Lung (tissue), 12 donors: ENCODE measurements around the gene GTPBP1. TPM values are rescaled to one million over a fixed set of nuclear protein-coding genes. Genes with fewer than 3 reads are reported as not detected.

ENCODE experiments used
- ATAC-seq: fragments of 200-7000 bp; cut with Tn5 transposase; one replicate; pipeline ENCODE4 v1.9.1; 2020; ENCODE audit warnings: moderate number of reproducible peaks; ENCODE audit not compliant: insufficient read depth, low FRiP score
- DNase-seq, 3 donors: peaks; one replicate each; pipeline ENCODE4 v3.0.0-alpha.2; 2013 to 2017
- H3K27ac ChIP-seq, 2 donors: one replicate each; pipeline ENCODE4 v1.5.1; 2013; ENCODE audit warnings: mild to moderate bottlenecking in 2 of 2, moderate library complexity in 2 of 2, control low read depth in 1 of 2, inconsistent platforms in 1 of 2, low read depth in 1 of 2, low read length in 1 of 2
- H3K27me3 ChIP-seq, 3 donors: one replicate each; pipeline ENCODE4 v1.5.1; 2013; ENCODE audit warnings: low read length in 2 of 3; ENCODE audit not compliant: control insufficient read depth in 3 of 3, insufficient read depth in 3 of 3
- H3K36me3 ChIP-seq, 4 donors: one replicate each; pipeline ENCODE4 v1.5.1; 2013; ENCODE audit warnings: low read length in 4 of 4, mild to moderate bottlenecking in 1 of 4, moderate library complexity in 1 of 4; ENCODE audit not compliant: control insufficient read depth in 4 of 4, insufficient read depth in 4 of 4
- H3K4me1 ChIP-seq, 5 donors: one replicate each; pipeline ENCODE4 v1.5.1; 2013; ENCODE audit warnings: low read length in 5 of 5, mild to moderate bottlenecking in 2 of 5, moderate library complexity in 1 of 5; ENCODE audit not compliant: control insufficient read depth in 5 of 5, insufficient read depth in 5 of 5
- H3K4me3 ChIP-seq: one replicate; pipeline ENCODE4 v1.5.1; 2013; ENCODE audit warnings: mild to moderate bottlenecking, control low read depth, moderate library complexity
- H3K9ac ChIP-seq, 2 donors: one replicate each; pipeline ENCODE4 v1.5.1; 2013; ENCODE audit warnings: low read length in 2 of 2, control low read depth in 1 of 2; ENCODE audit not compliant: insufficient read depth in 1 of 2
- H3K9me3 ChIP-seq, 4 donors: one replicate each; pipeline ENCODE4 v1.5.1; 2013; ENCODE audit warnings: low read length in 3 of 4, mild to moderate bottlenecking in 1 of 4, moderate library complexity in 1 of 4; ENCODE audit not compliant: control insufficient read depth in 4 of 4, insufficient read depth in 3 of 4
- WGBS, 2 donors: extraction: QIAGEN DNeasy Blood & Tissue Kit; methylation state at CpG; one replicate each; pipeline ENCODE4 v1.1.7; 2013; 5-methylcytosine and 5-hydroxymethylcytosine counted together
- polyA plus RNA-seq, 2 donors: library from polyadenylated mRNA; stranded (reverse); fragments of 200-250 nt; gene quantifications; one replicate each; pipeline ENCODE4 v1.2.1, GENCODE V29; 2013
- total RNA-seq, 2 donors: library from RNA; depleted of rRNA in 1 of 2; stranded (reverse); fragments of >200 nt in 1 of 2; gene quantifications; one replicate each; pipeline ENCODE4 v1.2.1, GENCODE V29; 2014 to 2021
- TF ChIP-seq, protein P1 (sequence below): IDR thresholded peaks from 2 replicates; pipeline ENCODE4 v1.5.1; 2012; ENCODE audit warnings: mild to moderate bottlenecking; ENCODE audit errors: control extremely low read depth, extremely low read depth
- donor health status: control.
- donor health status: control.
- donor health status: Bipolar disorder and iron deficiency.
- donor health status: healthy.
- donor health status: DM: yes; HTN: yes; CAD: no.

GTPBP1 gene
- total and polyA plus RNA-seq, 4 donors, result 24.1 to 69.1 (median 48.8) TPM

DNA sequence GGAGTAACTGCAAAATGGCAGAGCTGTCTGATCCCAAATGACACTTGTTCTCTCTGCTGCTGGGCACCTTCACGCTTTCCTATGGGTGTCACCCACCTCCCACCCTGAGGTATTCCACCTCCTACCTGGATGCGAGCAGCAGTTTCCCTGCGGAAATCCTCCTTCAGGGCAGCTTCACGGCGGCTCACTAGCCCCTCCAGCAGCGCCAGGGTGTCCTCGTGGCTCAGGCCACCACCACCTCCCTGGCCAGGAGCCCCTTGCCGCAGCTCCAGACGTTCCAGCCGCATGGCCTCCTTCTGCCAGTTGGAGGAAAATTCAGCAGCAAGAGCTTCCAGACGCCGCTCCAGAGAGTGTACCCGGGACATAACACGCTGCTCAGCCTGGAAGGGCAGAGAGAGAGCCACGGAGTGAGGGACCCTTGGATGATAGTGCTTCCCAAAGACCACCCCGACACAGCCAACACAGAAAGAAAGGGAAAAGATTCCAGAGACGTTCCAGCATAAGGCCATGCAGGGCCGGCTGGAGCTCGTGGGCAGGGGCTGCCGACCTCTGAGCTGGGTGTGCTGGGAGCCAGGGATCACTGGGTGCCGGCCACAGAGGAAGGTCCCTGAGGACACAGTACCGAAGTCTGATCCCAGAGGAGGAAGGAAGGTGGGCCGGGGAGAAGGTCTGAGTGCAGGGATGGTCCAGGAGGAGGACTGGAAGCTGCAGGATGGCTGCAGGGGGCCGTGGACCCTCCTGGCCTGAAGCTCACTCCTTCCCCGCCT is 36.6 kb downstream of the GTPBP1 start:
- 93 to 96% methylated on average over 25 of the region's 25 CpGs for WGBS, 2 donors

DNA sequence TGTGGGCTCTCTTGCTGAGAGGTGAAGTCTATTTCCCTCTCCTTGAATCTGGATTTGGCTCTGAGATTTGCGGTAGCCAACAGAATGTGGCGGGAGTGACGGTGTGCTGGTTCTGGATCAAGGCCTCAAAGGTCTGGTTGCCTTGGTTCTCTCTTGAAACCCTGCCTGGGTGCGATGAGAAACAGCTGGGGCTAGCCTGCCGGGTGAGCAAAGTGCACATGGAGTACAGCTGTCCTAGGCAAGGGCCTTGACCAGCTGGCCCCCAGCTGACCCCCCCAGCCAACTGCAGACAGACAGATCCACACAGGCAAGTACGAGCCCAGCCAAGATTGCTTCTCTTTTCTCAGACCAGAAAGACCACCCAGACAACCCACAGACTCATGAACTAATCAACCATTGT is 39.2 kb downstream of the GTPBP1 start:
- DNase-seq (no peak), ATAC-seq (no peak)
- Histone ChIP-seq H3K27ac (no peak overlapping the region), H3K4me3 (no peak overlapping the region), H3K9ac (no peak overlapping the region), H3K27me3 (no peaks in the 10 kb centered on the region), H3K9me3 (no peaks in the 10 kb centered on the region), H3K4me1 (no peaks in the 10 kb centered on the region), H3K36me3 (peaks cover 38 to 70% (median 52%) of the 10 kb centered on the region in 4 donors)
- TF ChIP-seq, protein P1, sequence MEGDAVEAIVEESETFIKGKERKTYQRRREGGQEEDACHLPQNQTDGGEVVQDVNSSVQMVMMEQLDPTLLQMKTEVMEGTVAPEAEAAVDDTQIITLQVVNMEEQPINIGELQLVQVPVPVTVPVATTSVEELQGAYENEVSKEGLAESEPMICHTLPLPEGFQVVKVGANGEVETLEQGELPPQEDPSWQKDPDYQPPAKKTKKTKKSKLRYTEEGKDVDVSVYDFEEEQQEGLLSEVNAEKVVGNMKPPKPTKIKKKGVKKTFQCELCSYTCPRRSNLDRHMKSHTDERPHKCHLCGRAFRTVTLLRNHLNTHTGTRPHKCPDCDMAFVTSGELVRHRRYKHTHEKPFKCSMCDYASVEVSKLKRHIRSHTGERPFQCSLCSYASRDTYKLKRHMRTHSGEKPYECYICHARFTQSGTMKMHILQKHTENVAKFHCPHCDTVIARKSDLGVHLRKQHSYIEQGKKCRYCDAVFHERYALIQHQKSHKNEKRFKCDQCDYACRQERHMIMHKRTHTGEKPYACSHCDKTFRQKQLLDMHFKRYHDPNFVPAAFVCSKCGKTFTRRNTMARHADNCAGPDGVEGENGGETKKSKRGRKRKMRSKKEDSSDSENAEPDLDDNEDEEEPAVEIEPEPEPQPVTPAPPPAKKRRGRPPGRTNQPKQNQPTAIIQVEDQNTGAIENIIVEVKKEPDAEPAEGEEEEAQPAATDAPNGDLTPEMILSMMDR, result no peak
- WGBS, 2 donors, result 88 to 90% methylated on average over 6 of the region's 6 CpGs

More for the DNA sequence above, 36.6 kb downstream of the GTPBP1 start:
- TF ChIP-seq, protein P1, result no peak
- DNase-seq (no peak), ATAC-seq (no peak)
- H3K27me3 ChIP-seq, result no peaks in the 10 kb centered on the region
- H3K9me3 ChIP-seq, result no peaks in the 10 kb centered on the region
- no peak overlapping the region for H3K4me3 ChIP-seq
- peaks cover 33 to 77% (median 61%) of the 10 kb centered on the region in 4 donors for H3K36me3 ChIP-seq
- H3K27ac ChIP-seq, result no peak overlapping the region
- no peaks in the 10 kb centered on the region for H3K4me1 ChIP-seq
- no peak overlapping the region for H3K9ac ChIP-seq

DNA sequence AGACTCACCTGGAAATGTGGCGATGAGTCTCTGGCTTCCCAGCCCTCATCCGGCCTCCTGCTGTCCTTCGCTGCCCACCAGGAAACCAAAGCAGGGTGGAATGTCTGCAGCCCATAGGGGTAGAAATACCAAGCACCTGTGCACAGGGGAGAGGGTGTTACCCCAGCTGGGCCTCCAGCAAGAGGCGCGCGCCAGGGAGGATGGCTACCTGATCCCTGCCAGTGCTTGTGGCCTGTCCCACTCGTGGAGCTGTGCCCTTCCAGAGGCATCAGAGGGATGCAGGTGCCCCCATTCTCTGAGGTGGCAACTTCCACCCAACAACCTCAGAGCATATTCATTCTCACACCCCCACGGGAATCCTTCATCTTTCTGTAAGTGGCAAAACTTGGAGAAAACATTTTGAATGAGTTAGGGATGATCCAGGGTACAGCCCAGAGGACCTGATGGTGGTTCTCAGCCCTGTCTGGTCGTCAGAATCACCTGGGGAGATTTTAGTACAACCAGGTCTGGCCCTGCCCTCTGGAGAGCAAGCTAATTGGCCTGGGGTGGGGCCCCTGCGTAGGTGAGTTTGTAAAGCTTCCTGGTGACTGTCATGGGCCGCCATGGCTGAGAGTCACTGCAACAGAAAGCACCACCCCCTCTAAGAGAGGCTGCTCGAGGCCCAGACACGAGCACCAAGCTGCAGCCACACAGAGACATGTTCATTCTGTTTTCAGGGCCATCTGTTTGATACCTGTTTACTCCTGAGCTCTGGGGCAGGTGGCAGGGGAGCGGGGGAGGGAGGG is 40.1 kb downstream of the GTPBP1 start:
- no peak overlapping the region for H3K27ac ChIP-seq
- H3K36me3 ChIP-seq, result peaks cover 42 to 70% (median 53%) of the 10 kb centered on the region in 4 donors
- H3K4me1 ChIP-seq, result no peaks in the 10 kb centered on the region
- no peaks in the 10 kb centered on the region for H3K9me3 ChIP-seq
- WGBS, 2 donors, result 94% methylated on average over 14 of the region's 14 CpGs
- no peak overlapping the region for H3K9ac ChIP-seq
- no peak for DNase-seq
- ATAC-seq, result no peak
- no peak overlapping the region for H3K4me3 ChIP-seq
- H3K27me3 ChIP-seq, result no peaks in the 10 kb centered on the region
- TF ChIP-seq, protein P1, result no peak
